ENCODE measurements around the gene SLF1.

DNA sequence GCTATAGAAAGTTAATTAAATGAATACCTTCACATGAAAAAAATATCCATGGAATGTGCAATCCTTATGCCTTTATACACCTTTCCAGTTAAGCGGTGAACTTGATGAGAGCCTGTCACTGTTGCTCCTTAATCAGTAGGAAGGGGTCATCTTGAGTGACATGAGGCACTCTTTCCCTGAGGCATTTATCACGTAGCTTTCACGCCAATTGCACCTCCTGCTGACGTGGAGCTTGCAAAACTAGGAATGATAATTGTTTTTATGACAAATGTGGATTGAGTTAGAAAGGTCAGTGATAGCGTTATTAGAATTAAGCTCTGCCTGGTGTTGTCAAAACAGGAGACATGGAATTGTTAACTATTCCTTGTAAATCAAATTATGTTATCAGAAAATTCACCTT lies 79.7 kb downstream of the SLF1 start:
- TF ChIP-seq POLR2A (IDR thresholded peaks at IDR 0.05) (no peak), POLR2AphosphoS5 (IDR thresholded peaks at IDR 0.05) (no peak)
- TF ChIP-seq, protein P1, sequence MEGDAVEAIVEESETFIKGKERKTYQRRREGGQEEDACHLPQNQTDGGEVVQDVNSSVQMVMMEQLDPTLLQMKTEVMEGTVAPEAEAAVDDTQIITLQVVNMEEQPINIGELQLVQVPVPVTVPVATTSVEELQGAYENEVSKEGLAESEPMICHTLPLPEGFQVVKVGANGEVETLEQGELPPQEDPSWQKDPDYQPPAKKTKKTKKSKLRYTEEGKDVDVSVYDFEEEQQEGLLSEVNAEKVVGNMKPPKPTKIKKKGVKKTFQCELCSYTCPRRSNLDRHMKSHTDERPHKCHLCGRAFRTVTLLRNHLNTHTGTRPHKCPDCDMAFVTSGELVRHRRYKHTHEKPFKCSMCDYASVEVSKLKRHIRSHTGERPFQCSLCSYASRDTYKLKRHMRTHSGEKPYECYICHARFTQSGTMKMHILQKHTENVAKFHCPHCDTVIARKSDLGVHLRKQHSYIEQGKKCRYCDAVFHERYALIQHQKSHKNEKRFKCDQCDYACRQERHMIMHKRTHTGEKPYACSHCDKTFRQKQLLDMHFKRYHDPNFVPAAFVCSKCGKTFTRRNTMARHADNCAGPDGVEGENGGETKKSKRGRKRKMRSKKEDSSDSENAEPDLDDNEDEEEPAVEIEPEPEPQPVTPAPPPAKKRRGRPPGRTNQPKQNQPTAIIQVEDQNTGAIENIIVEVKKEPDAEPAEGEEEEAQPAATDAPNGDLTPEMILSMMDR (IDR thresholded peaks at IDR 0.05) = no peak

All from breast epithelium (tissue), 3 donors.